CD8-positive, alpha-beta memory T cell (primary cell): ENCODE measurements around the gene RBM28. TPM values are rescaled to one million over a fixed set of nuclear protein-coding genes. Genes with fewer than 3 reads are reported as not detected.
A peak's percentile ranks its signal among the peaks of the same experiment; 100 is the strongest.

ENCODE experiments used
- CTCF ChIA-PET: fragments of 350-600 bp; sonication (Branson Sonifier 250); formaldehyde crosslinking; loops from one replicate; lab custom pipeline; 2021; ENCODE audit warnings: antibody characterized with exemption; lab: Charles Lee
- POLR2A ChIA-PET: fragments of 350-600 bp; sonication (Branson Sonifier 250); formaldehyde crosslinking; loops from one replicate; lab custom pipeline; 2021; ENCODE audit warnings: antibody characterized with exemption; lab: Charles Lee
- DNase-seq, 5 donors: peaks; one replicate each; pipeline versions ENCODE4 v3.0.0 to v3.0.0-alpha.2; 2020 to 2022; ENCODE audit warnings: mixed read lengths in 1 of 5
- H3K27ac ChIP-seq: one replicate; pipeline ENCODE4 v1.7.0; 2013; ENCODE audit warnings: low read depth, mild to moderate bottlenecking, low read length, moderate library complexity
- H3K27me3 ChIP-seq: 2 replicates; pipeline ENCODE4 v1.7.0; 2013; ENCODE audit warnings: low read length, mild to moderate bottlenecking; ENCODE audit not compliant: insufficient read depth, poor library complexity, severe bottlenecking
- H3K36me3 ChIP-seq: 2 replicates; pipeline ENCODE4 v1.7.0; 2013; ENCODE audit warnings: mild to moderate bottlenecking, low read length, moderate library complexity; ENCODE audit not compliant: insufficient read depth
- H3K4me1 ChIP-seq: 2 replicates; pipeline ENCODE4 v1.7.0; 2013; ENCODE audit warnings: mild to moderate bottlenecking, low read length, moderate library complexity; ENCODE audit not compliant: insufficient read depth
- H3K4me3 ChIP-seq: 2 replicates; pipeline ENCODE4 v1.7.0; 2013; ENCODE audit warnings: mild to moderate bottlenecking, low read length
- H3K9me3 ChIP-seq: 2 replicates; pipeline ENCODE4 v1.7.0; 2013; ENCODE audit warnings: mild to moderate bottlenecking, low read length
- H3K27ac Mint-ChIP-seq, 8 donors: one replicate each; pipeline ENCODE4 v1.8.0; 2020 to 2021; ENCODE audit warnings: mixed read lengths in 8 of 8, mild to moderate bottlenecking in 6 of 8, inconsistent platforms in 3 of 8, moderate library complexity in 3 of 8
- H3K27me3 Mint-ChIP-seq, 2 donors: one replicate each; pipeline ENCODE4 v1.8.0; 2020 to 2021; ENCODE audit warnings: mixed read lengths in 2 of 2, mild to moderate bottlenecking in 1 of 2, moderate library complexity in 1 of 2
- H3K36me3 Mint-ChIP-seq, 3 donors: one replicate each; pipeline ENCODE4 v1.8.0; 2020 to 2021; ENCODE audit warnings: mixed read lengths in 3 of 3, inconsistent platforms in 1 of 3, mild to moderate bottlenecking in 1 of 3
- H3K4me1 Mint-ChIP-seq, 3 donors: one replicate each; pipeline ENCODE4 v1.8.0; 2020 to 2021; ENCODE audit warnings: mixed read lengths in 3 of 3, inconsistent platforms in 1 of 3, mild to moderate bottlenecking in 1 of 3
- H3K4me3 Mint-ChIP-seq, 7 donors: one replicate each; pipeline ENCODE4 v1.8.0; 2020 to 2021; ENCODE audit warnings: mixed read lengths in 7 of 7, mild to moderate bottlenecking in 6 of 7, moderate library complexity in 4 of 7, inconsistent platforms in 2 of 7
- H3K9me3 Mint-ChIP-seq, 5 donors: one replicate each; pipeline ENCODE4 v1.8.0; 2020 to 2022; ENCODE audit warnings: mixed read lengths in 5 of 5, mild to moderate bottlenecking in 3 of 5, moderate library complexity in 2 of 5, inconsistent platforms in 1 of 5
- polyA plus RNA-seq: library from polyadenylated mRNA; unstranded; fragments of 300-500 nt; fragmentation: Illumina TruSeq; gene quantifications from one replicate; pipeline ENCODE4 v1.2.3, GENCODE V29; 2021
- total RNA-seq, 2 experiments: library from RNA; stranded (reverse); gene quantifications; one replicate each; pipeline ENCODE4 v1.2.3, GENCODE V29; 2021

RBM28 gene
- total and polyA plus RNA-seq, 3 experiments from 2014 or later, result 10.0 to 77.8 (median 77.7) TPM

DNA sequence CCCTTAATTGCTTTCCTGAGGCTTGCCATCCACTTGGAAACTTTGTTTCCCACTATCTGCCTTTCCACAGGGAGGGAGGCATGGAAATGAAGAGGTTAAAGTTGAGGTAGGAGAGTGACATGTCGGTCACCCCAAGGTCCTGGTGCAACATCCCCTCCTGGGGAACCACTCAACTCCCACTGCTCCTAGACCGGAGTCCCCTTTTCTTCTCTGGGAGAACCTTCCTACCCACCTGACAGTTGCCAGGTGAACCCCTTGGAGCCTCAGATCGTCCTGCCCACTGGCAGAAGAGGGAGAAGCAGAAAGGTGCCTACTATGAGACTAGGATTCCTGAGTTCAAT is 44.4 kb upstream of the RBM28 start:
- Mint-ChIP-seq H3K4me3 (peak overlapping the region in 1 of 7 donors; percentile 36), H3K4me1 (peaks cover 0 to 4% (median 0%) of the 10 kb centered on the region in 3 donors), H3K27me3 (no peaks in the 10 kb centered on the region), H3K27ac (no peak overlapping the region), H3K36me3 (peaks cover 0 to 14% (median 0%) of the 10 kb centered on the region in 3 donors), H3K9me3 (no peaks in the 10 kb centered on the region)
- Histone ChIP-seq H3K4me1 (no peaks in the 10 kb centered on the region), H3K9me3 (no peaks in the 10 kb centered on the region), H3K36me3 (no peaks in the 10 kb centered on the region), H3K4me3 (no peak overlapping the region), H3K27me3 (no peaks in the 10 kb centered on the region), H3K27ac (no peak overlapping the region)
- ChIA-PET CTCF (interaction anchor here (0.7 to 6.9 kb wide), 18 partner anchors 9 to 73 kb away, joined by 3 to 53 read pairs (median 6); partner anchors contain the start of gene RBM28), POLR2A (no interaction called here)
- DNase-seq, result no peak

GRCh38 chr7:128387216-128388144 is 43.8 kb upstream of the RBM28 start:
- Mint-ChIP-seq H3K9me3 (no peaks in the 10 kb centered on the region), H3K27me3 (no peaks in the 10 kb centered on the region), H3K36me3 (peaks cover 0 to 9% (median 0%) of the 10 kb centered on the region in 3 donors), H3K4me1 (peaks cover 0 to 4% (median 0%) of the 10 kb centered on the region in 3 donors), H3K4me3 (no peak overlapping the region), H3K27ac (peak overlapping the region in 1 of 8 donors; percentile 24)
- DNase-seq, result peak; percentile 42 to 69 (median 52)
- Histone ChIP-seq H3K27ac (no peak overlapping the region), H3K4me1 (no peaks in the 10 kb centered on the region), H3K36me3 (no peaks in the 10 kb centered on the region), H3K4me3 (no peak overlapping the region), H3K9me3 (no peaks in the 10 kb centered on the region), H3K27me3 (no peaks in the 10 kb centered on the region)
- POLR2A ChIA-PET, result no interaction called here
- CTCF ChIA-PET, result interaction anchor here (0.7 to 6.9 kb wide), 20 partner anchors 9 to 679 kb away, joined by 3 to 53 read pairs (median 5); partner anchors contain the start of gene RBM28

- no peaks in the 10 kb centered on the region for H3K9me3 Mint-ChIP-seq
- no peak overlapping the region for H3K27ac Mint-ChIP-seq
- Histone ChIP-seq H3K27me3 (no peaks in the 10 kb centered on the region), H3K4me3 (no peak overlapping the region), H3K4me1 (no peaks in the 10 kb centered on the region), H3K27ac (no peak overlapping the region), H3K36me3 (no peaks in the 10 kb centered on the region), H3K9me3 (no peaks in the 10 kb centered on the region)
- DNase-seq, result no peak
- ChIA-PET CTCF (interaction anchor here (1.2 to 6.9 kb wide), 9 partner anchors 8 to 75 kb away, joined by 3 to 53 read pairs (median 13); partner anchors contain the start of gene RBM28), POLR2A (no interaction called here)
- H3K27me3 Mint-ChIP-seq, result no peaks in the 10 kb centered on the region
- peaks cover 0 to 4% (median 0%) of the 10 kb centered on the region in 3 donors for H3K4me1 Mint-ChIP-seq
- H3K4me3 Mint-ChIP-seq, result no peak overlapping the region
- H3K36me3 Mint-ChIP-seq, result peaks cover 0 to 3% (median 0%) of the 10 kb centered on the region in 3 donors
Measured at GRCh38 chr7:128385988-128386925, 42.5 kb upstream of the RBM28 start.

DNA sequence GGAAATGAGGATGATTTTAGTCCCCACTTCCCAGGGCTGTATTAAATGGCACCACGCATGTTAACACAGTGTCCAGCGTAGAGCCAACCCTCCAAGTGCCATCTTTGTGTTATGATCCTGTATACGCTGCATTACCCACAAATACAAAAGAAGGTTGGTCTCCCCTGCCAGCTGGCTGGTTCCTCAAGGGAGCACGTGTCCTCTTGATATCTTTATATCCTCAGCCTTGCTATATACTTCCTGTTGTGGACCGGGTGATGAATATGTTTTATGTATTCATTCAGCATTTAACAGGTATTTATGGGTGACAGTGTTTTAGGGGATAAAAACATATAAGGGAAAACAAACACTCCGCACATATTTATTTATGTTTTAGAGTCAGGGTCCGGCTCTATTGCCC is 41.0 kb upstream of the RBM28 start:
- no peak for DNase-seq
- no peaks in the 10 kb centered on the region for H3K27me3 Mint-ChIP-seq
- H3K27ac ChIP-seq, result no peak overlapping the region
- H3K9me3 ChIP-seq, result no peaks in the 10 kb centered on the region
- H3K4me1 Mint-ChIP-seq, result peaks cover 0 to 4% (median 0%) of the 10 kb centered on the region in 3 donors
- POLR2A ChIA-PET, result no interaction called here
- H3K9me3 Mint-ChIP-seq, result no peaks in the 10 kb centered on the region
- peak overlapping the region in 1 of 8 donors; percentile 24 for H3K27ac Mint-ChIP-seq
- H3K36me3 ChIP-seq, result no peaks in the 10 kb centered on the region
- no peaks in the 10 kb centered on the region for H3K4me1 ChIP-seq
- no peaks in the 10 kb centered on the region for H3K36me3 Mint-ChIP-seq
- no peak overlapping the region for H3K4me3 ChIP-seq
- CTCF ChIA-PET, result interaction anchor here (1.2 to 2.5 kb wide), 2 partner anchors 37 to 63 kb away, joined by 3 to 5 read pairs; no protein-coding TSS in a partner anchor
- no peak overlapping the region for H3K4me3 Mint-ChIP-seq
- H3K27me3 ChIP-seq, result no peaks in the 10 kb centered on the region

- no peaks in the 10 kb centered on the region for H3K36me3 ChIP-seq
- no peaks in the 10 kb centered on the region for H3K36me3 Mint-ChIP-seq
- no peak overlapping the region for H3K4me3 Mint-ChIP-seq
- no peaks in the 10 kb centered on the region for H3K4me1 ChIP-seq
- ChIA-PET CTCF (interaction anchor here (0.6 to 2.5 kb wide), 4 partner anchors 11 to 866 kb away, joined by 3 to 5 read pairs (median 4); no protein-coding TSS in a partner anchor), POLR2A (interaction anchor here (0.6 kb wide), 1 partner anchor 13 kb away, joined by 4 read pairs; no protein-coding TSS in a partner anchor)
- no peaks in the 10 kb centered on the region for H3K9me3 ChIP-seq
- peaks cover 0 to 4% (median 0%) of the 10 kb centered on the region in 3 donors for H3K4me1 Mint-ChIP-seq
- no peak for DNase-seq
- H3K27ac Mint-ChIP-seq, result peak overlapping the region in 1 of 8 donors; percentile 12
- no peaks in the 10 kb centered on the region for H3K9me3 Mint-ChIP-seq
- no peak overlapping the region for H3K27ac ChIP-seq
- H3K27me3 Mint-ChIP-seq, result no peaks in the 10 kb centered on the region
- no peaks in the 10 kb centered on the region for H3K27me3 ChIP-seq
- no peak overlapping the region for H3K4me3 ChIP-seq
Measured at GRCh38 chr7:128383776-128384175, 40.1 kb upstream of the RBM28 start.

DNA sequence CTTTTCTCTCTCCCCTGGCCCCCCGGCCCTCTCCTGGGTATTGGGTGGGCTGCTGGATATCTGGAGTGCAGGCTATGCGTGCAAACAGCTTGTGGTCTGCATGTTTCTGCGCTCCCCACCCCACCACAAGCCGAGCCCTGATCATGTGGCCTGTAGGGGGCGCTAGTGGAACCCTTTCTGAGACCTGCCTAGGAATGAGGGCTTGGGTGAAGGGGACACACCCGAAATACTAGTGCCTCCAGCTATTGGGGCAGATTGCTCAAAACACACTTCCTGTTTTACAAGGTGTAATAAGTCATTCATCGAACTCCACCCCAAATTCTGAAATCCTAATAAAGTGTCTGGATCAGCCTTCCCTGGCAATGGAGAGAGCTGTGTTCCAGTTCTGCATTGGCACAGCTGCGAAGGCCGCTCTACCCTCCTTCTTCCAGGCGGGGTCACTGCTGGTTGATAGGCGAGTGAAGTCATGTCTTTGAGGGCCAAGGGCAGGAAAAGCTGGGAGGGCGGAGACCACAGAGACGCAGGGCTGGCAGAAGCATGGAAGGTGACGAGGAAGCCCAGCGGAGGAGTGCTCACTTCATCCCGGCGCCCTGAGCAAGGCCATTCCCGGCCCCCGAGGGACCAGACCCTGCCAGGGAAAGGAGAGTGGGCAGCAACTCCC is 37.6 kb upstream of the RBM28 start:
- Histone ChIP-seq H3K36me3 (no peaks in the 10 kb centered on the region), H3K4me3 (no peak overlapping the region), H3K27me3 (no peaks in the 10 kb centered on the region), H3K27ac (no peak overlapping the region), H3K4me1 (no peaks in the 10 kb centered on the region), H3K9me3 (no peaks in the 10 kb centered on the region)
- ChIA-PET POLR2A (no interaction called here), CTCF (interaction anchor here (0.8 to 2.0 kb wide), 4 partner anchors 10 to 34 kb away, joined by 3 to 5 read pairs (median 4); no protein-coding TSS in a partner anchor)
- no peaks in the 10 kb centered on the region for H3K4me1 Mint-ChIP-seq
- H3K27me3 Mint-ChIP-seq, result peaks cover 0 to 2% of the 10 kb centered on the region in 2 donors
- no peaks in the 10 kb centered on the region for H3K9me3 Mint-ChIP-seq
- H3K27ac Mint-ChIP-seq, result no peak overlapping the region
- no peak overlapping the region for H3K4me3 Mint-ChIP-seq
- DNase-seq, result no peak
- no peaks in the 10 kb centered on the region for H3K36me3 Mint-ChIP-seq

- ChIA-PET POLR2A (no interaction called here), CTCF (interaction anchor here (0.8 to 1.7 kb wide), 4 partner anchors 11 to 37 kb away, joined by 3 to 4 read pairs (median 4); partner anchors contain the start of gene RBM28)
- H3K9me3 Mint-ChIP-seq, result no peaks in the 10 kb centered on the region
- Histone ChIP-seq H3K27ac (no peak overlapping the region), H3K4me3 (no peak overlapping the region), H3K4me1 (no peaks in the 10 kb centered on the region), H3K27me3 (no peaks in the 10 kb centered on the region), H3K36me3 (no peaks in the 10 kb centered on the region), H3K9me3 (no peaks in the 10 kb centered on the region)
- no peaks in the 10 kb centered on the region for H3K4me1 Mint-ChIP-seq
- H3K27me3 Mint-ChIP-seq, result peaks cover 0 to 2% of the 10 kb centered on the region in 2 donors
- no peak overlapping the region for H3K27ac Mint-ChIP-seq
- no peak for DNase-seq
- no peaks in the 10 kb centered on the region for H3K36me3 Mint-ChIP-seq
- no peak overlapping the region for H3K4me3 Mint-ChIP-seq
Measured at GRCh38 chr7:128380483-128381106, 36.9 kb upstream of the RBM28 start.
